Mesendoderm (in vitro differentiated cells): ENCODE data around the gene TCERG1.

Source experiments
- DNase-seq: peaks from one replicate; pipeline ENCODE4 v3.0.0; 2013
- H2AK5ac ChIP-seq: 2 replicates; pipeline ENCODE4 v1.6.1; 2013; ENCODE audit warnings: low read length, inconsistent platforms
- H2BK120ac ChIP-seq: 2 replicates; pipeline ENCODE4 v1.6.1; 2013; ENCODE audit warnings: low read depth, mild to moderate bottlenecking, low read length, moderate library complexity, mixed read lengths
- H2BK15ac ChIP-seq: replicated peaks from 2 replicates; pipeline ENCODE4 v1.6.1; 2013; ENCODE audit warnings: low read depth, mild to moderate bottlenecking, moderate library complexity
- H2BK5ac ChIP-seq: 2 replicates; pipeline ENCODE4 v1.6.1; 2013; ENCODE audit warnings: low read length, inconsistent platforms
- H3K18ac ChIP-seq: 2 replicates; pipeline ENCODE4 v1.6.1; 2013; ENCODE audit warnings: mild to moderate bottlenecking, low read length, mixed read lengths
- H3K23ac ChIP-seq: one replicate; pipeline ENCODE4 v1.6.1; 2013; ENCODE audit warnings: low read length
- H3K27ac ChIP-seq: 2 replicates; pipeline ENCODE4 v1.5.1; 2013; ENCODE audit warnings: low read depth, mild to moderate bottlenecking, inconsistent platforms, low read length, moderate library complexity
- H3K27me3 ChIP-seq: 2 replicates; pipeline ENCODE4 v1.6.1; 2013; ENCODE audit warnings: low read length, control low read depth, mild to moderate bottlenecking, inconsistent platforms; ENCODE audit not compliant: insufficient read depth, poor library complexity
- H3K36me3 ChIP-seq: 2 replicates; pipeline ENCODE4 v1.6.1; 2013; ENCODE audit warnings: low read length, inconsistent platforms; ENCODE audit not compliant: control insufficient read depth, insufficient read depth
- H3K4ac ChIP-seq: one replicate; pipeline ENCODE4 v1.6.1; 2013; ENCODE audit warnings: low read depth, mild to moderate bottlenecking, low read length, moderate library complexity
- H3K4me1 ChIP-seq: 2 replicates; pipeline ENCODE4 v1.6.1; 2013; ENCODE audit warnings: low read depth, low read length, inconsistent platforms; ENCODE audit not compliant: control insufficient read depth
- H3K4me2 ChIP-seq: 2 replicates; pipeline ENCODE4 v1.6.1; 2013; ENCODE audit warnings: low read length
- H3K4me3 ChIP-seq: 2 replicates; pipeline ENCODE4 v1.5.1; 2013; ENCODE audit warnings: mild to moderate bottlenecking, low read length
- H3K56ac ChIP-seq: one replicate; pipeline ENCODE4 v1.6.1; 2013; ENCODE audit warnings: low read length
- H3K79me1 ChIP-seq: 2 replicates; pipeline ENCODE4 v1.6.1; 2013; ENCODE audit warnings: low read length, inconsistent platforms
- H3K79me2 ChIP-seq: 2 replicates; pipeline ENCODE4 v1.6.1; 2013; ENCODE audit warnings: mild to moderate bottlenecking, low read length; ENCODE audit not compliant: control insufficient read depth, insufficient read depth
- H3K9ac ChIP-seq: 2 replicates; pipeline ENCODE4 v1.6.1; 2013; ENCODE audit warnings: low read length, inconsistent platforms
- H4K5ac ChIP-seq: one replicate; pipeline ENCODE4 v1.6.1; 2013; ENCODE audit warnings: low read length
- H4K8ac ChIP-seq: one replicate; pipeline ENCODE4 v1.6.1; 2013; ENCODE audit warnings: low read depth, mild to moderate bottlenecking, control low read depth, low read length, moderate library complexity
- WGBS: extraction: QIAGEN DNeasy Blood & Tissue Kit; methylation state at CpG from one replicate; pipeline ENCODE4 v1.1.7; 2013; ENCODE audit warnings: low lambda C conversion rate, missing lambda C conversion rate; ENCODE audit not compliant: insufficient coverage; ENCODE audit errors: extremely low coverage; 5-methylcytosine and 5-hydroxymethylcytosine counted together

The TCERG1 gene

DNA sequence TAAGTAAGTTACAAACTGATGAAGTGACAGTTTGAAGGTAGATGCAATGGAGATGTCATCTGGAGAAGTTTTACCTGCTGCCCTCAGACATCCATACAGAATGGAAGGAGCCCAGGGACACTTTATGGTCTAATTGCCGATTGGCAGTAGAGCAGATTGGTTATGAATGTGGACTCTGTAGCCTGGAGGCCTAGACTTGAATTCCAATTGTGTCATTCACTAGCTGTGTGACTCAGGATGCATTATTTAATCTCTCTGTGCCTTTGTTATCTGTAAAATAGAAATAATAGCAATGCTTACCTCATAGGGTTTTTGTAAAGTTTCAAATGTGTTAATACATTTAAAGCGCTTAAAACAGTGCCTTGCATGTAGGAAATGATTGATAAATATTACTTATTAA lies 5.2 kb upstream of the TCERG1 start:
- Histone ChIP-seq H4K8ac (no peak overlapping the region), H3K4me2 (no peak overlapping the region), H3K36me3 (no peaks in the 10 kb centered on the region), H2BK15ac (no peak overlapping the region), H2BK5ac (no peak overlapping the region), H3K23ac (no peak overlapping the region), H3K27me3 (no peaks in the 10 kb centered on the region), H3K18ac (no peak overlapping the region), H2BK120ac (no peak overlapping the region), H3K4me3 (no peak overlapping the region), H3K56ac (no peak overlapping the region), H3K27ac (no peak overlapping the region), H3K9ac (no peak overlapping the region), H3K4ac (no peak overlapping the region), H4K5ac (no peak overlapping the region), H3K79me1 (no peaks in the 10 kb centered on the region), H3K79me2 (no peaks in the 10 kb centered on the region), H3K4me1 (no peaks in the 10 kb centered on the region), H2AK5ac (no peak overlapping the region)
- WGBS = no CpG with 5 or more reads among the region's 2 CpGs
- no peak for DNase-seq

DNA sequence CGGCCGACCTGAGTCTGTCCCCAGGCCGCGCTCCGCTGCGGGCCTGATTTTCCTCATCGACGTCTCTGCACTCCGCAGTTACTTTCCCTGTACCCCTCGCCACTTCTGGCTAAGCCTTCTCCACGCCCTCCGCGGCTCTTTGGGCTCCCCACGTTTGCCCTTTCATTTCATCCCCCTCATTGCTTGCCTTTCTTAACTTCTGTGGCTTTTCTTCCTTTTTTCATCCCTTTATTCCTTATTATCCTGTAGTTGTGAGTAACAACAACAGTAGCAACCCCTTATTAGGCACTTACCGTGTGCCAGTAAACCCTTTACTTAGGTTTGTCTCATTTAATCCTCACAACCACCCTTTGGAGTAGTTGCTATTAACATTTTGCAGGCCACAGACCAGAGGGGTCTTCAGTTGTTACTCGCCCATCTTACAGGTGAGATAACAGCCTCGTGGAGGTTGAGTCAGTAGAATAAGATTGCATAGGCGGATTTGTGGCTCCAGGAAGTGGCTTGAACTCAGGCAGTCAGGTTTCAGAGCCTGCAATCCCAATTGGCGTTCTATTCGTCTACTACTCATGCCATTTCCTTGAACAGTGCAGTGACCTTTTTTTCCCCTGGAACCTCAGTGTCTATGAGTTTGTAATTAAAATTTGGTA lies 724 bp downstream of the TCERG1 start:
- H2BK120ac ChIP-seq = peak overlapping the region; percentile 83
- H2AK5ac ChIP-seq = peak overlapping the region; percentile 91
- H2BK5ac ChIP-seq = peak overlapping the region; percentile 43
- peak overlapping the region; percentile 16 for H4K8ac ChIP-seq
- peak overlapping the region; percentile 39 for H3K27ac ChIP-seq
- peak overlapping the region; percentile 59 for H3K23ac ChIP-seq
- H3K27me3 ChIP-seq = no peaks in the 10 kb centered on the region
- peak overlapping the region; percentile 98 for H3K56ac ChIP-seq
- no peaks in the 10 kb centered on the region for H3K4me1 ChIP-seq
- H4K5ac ChIP-seq = peak overlapping the region; percentile 47
- no peaks in the 10 kb centered on the region for H3K36me3 ChIP-seq
- peaks cover 50% of the 10 kb centered on the region for H3K79me2 ChIP-seq
- DNase-seq = peak; percentile 67
- peak overlapping the region; percentile 52 for H3K18ac ChIP-seq
- no peaks in the 10 kb centered on the region for H3K79me1 ChIP-seq
- no peak overlapping the region for H2BK15ac ChIP-seq
- WGBS = no CpG with 5 or more reads among the region's 20 CpGs
- peak overlapping the region; percentile 72 for H3K4me2 ChIP-seq
- H3K4ac ChIP-seq = peak overlapping the region; percentile 82
- H3K9ac ChIP-seq = peak overlapping the region; percentile 99
- H3K4me3 ChIP-seq = peak overlapping the region; percentile 99

DNA sequence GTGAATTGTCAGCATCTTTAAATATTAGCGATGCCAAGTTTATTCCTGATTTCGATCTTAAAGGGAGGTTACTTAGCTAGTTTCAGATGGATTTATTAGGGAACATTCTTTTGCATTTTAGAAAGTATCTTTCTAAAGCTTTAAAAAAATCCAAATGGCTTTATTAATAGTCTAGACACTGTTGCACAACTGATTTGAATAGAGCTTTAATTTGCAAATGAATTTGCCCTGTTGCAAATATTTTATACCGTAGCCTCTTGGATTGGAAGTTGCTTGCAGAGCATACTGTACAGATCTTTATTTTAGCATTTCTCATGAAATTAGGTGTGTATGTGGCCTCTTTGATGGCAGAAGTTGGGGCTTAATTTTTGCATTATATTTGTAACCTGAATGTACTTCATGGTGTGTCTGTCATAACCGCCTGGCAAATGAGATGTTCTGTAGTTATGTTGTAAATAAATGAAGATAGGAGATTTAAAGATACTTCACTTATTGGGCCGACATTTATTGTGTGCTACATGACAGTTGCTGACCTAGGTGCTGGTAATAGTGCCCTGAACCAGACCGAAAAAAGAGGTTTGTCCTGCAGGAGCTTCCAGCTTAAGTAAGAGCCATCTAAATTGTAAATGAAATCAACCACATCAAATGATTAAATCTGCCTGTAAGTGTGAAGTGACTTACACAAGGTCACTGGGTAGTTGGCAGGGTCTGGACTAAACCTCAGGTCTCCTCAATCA lies 1.8 kb downstream of the TCERG1 start:
- H3K27ac ChIP-seq = no peak overlapping the region

GRCh38 chr5:146450002-146450401 lies 2.9 kb downstream of the TCERG1 start:
- Histone ChIP-seq H3K4me2 (no peak overlapping the region), H2AK5ac (no peak overlapping the region), H3K36me3 (peaks cover under 1% of the 10 kb centered on the region), H3K4ac (no peak overlapping the region), H3K23ac (no peak overlapping the region), H3K9ac (no peak overlapping the region), H4K8ac (no peak overlapping the region), H4K5ac (no peak overlapping the region), H3K18ac (no peak overlapping the region), H3K79me1 (no peaks in the 10 kb centered on the region), H2BK120ac (no peak overlapping the region), H3K56ac (no peak overlapping the region), H3K4me1 (no peaks in the 10 kb centered on the region), H2BK5ac (no peak overlapping the region), H3K4me3 (no peak overlapping the region), H3K79me2 (peaks cover 71% of the 10 kb centered on the region), H3K27ac (no peak overlapping the region), H2BK15ac (no peak overlapping the region), H3K27me3 (no peaks in the 10 kb centered on the region)
- WGBS = no CpG with 5 or more reads among the region's 3 CpGs
- no peak for DNase-seq

More for the DNA sequence above, 1.8 kb downstream of the TCERG1 start:
- WGBS = no CpG with 5 or more reads among the region's 6 CpGs
- no peak for DNase-seq
- H3K79me2 ChIP-seq = peaks cover 61% of the 10 kb centered on the region
- no peak overlapping the region for H3K56ac ChIP-seq
- H3K27me3 ChIP-seq = no peaks in the 10 kb centered on the region
- no peak overlapping the region for H2BK15ac ChIP-seq
- no peaks in the 10 kb centered on the region for H3K79me1 ChIP-seq
- no peak overlapping the region for H3K23ac ChIP-seq
- H2AK5ac ChIP-seq = no peak overlapping the region
- no peak overlapping the region for H4K8ac ChIP-seq
- H2BK5ac ChIP-seq = no peak overlapping the region
- no peak overlapping the region for H4K5ac ChIP-seq
- no peak overlapping the region for H3K18ac ChIP-seq
- no peak overlapping the region for H3K4me3 ChIP-seq
- no peaks in the 10 kb centered on the region for H3K36me3 ChIP-seq
- H3K4me2 ChIP-seq = peak overlapping the region; percentile 3
- H3K4ac ChIP-seq = no peak overlapping the region
- H3K4me1 ChIP-seq = no peaks in the 10 kb centered on the region
- H3K9ac ChIP-seq = no peak overlapping the region
- H2BK120ac ChIP-seq = no peak overlapping the region

DNA sequence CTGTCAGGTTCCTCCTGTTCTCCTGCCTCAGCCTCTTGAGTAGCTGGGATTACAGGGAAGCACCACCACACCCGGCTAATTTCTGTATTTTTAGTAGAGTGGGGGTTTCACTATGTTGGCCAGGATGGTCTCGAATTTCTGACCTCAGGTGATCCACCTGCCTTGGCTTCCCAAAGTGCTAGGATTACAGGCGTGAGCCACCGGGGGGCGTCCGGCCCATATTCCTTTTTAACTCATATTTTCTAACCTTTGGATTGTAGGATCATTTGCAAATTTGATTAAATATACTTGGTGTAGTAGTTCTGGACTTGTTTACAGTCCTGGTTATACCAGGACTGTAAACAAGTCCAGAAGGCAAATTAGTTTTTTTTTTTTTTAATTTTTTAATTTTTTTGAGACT lies 4.3 kb downstream of the TCERG1 start:
- no peak overlapping the region for H2BK5ac ChIP-seq
- peaks cover 72% of the 10 kb centered on the region for H3K79me2 ChIP-seq
- no peak overlapping the region for H4K8ac ChIP-seq
- no CpG with 5 or more reads among the region's 6 CpGs for WGBS
- no peak overlapping the region for H3K9ac ChIP-seq
- no peaks in the 10 kb centered on the region for H3K79me1 ChIP-seq
- no peak overlapping the region for H3K27ac ChIP-seq
- no peak overlapping the region for H3K4ac ChIP-seq
- no peak overlapping the region for H3K23ac ChIP-seq
- H3K18ac ChIP-seq = no peak overlapping the region
- H2BK15ac ChIP-seq = no peak overlapping the region
- no peaks in the 10 kb centered on the region for H3K4me1 ChIP-seq
- peak; percentile 7 for DNase-seq
- H2AK5ac ChIP-seq = no peak overlapping the region
- H3K56ac ChIP-seq = no peak overlapping the region
- H3K36me3 ChIP-seq = peaks cover 2% of the 10 kb centered on the region
- no peak overlapping the region for H4K5ac ChIP-seq
- H3K27me3 ChIP-seq = no peaks in the 10 kb centered on the region
- no peak overlapping the region for H3K4me2 ChIP-seq
- no peak overlapping the region for H2BK120ac ChIP-seq
- no peak overlapping the region for H3K4me3 ChIP-seq
